Measurements from ENCODE around the gene CEP57L1. TPM values are rescaled to one million over a fixed set of nuclear protein-coding genes. Genes with fewer than 3 reads are reported as not detected.

Gene CEP57L1
- total and polyA plus RNA-seq, 8 donors, result 11.3 to 42.5 (median 33.6) TPM

DNA sequence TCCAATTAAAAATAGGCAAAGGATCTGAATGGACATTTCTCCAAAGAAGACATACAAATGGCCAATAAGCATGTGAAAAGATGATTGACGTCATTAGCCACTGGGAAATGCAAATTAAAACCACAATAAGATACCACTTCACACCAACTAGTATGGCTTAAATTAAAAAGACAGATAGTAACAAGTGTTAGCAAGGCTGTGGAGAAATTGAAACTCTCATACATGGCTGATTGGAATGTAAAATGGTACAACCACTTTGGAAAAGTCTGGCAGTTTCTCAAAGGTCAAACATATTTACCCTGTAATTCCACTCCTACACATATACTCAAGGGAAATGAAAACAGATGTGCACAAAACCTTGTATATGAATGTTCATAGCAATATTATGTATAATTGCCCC is 83.6 kb downstream of the CEP57L1 start:
- Histone ChIP-seq H3K4me3 (no peak overlapping the region), H3K27me3 (peaks cover 4 to 5% of the 10 kb centered on the region in 2 donors), H3K36me3 (no peaks in the 10 kb centered on the region), H3K4me1 (no peaks in the 10 kb centered on the region), H3K27ac (no peak overlapping the region), H3K9me3 (no peaks in the 10 kb centered on the region)
- no peak for ATAC-seq
- TF ChIP-seq, protein P1, sequence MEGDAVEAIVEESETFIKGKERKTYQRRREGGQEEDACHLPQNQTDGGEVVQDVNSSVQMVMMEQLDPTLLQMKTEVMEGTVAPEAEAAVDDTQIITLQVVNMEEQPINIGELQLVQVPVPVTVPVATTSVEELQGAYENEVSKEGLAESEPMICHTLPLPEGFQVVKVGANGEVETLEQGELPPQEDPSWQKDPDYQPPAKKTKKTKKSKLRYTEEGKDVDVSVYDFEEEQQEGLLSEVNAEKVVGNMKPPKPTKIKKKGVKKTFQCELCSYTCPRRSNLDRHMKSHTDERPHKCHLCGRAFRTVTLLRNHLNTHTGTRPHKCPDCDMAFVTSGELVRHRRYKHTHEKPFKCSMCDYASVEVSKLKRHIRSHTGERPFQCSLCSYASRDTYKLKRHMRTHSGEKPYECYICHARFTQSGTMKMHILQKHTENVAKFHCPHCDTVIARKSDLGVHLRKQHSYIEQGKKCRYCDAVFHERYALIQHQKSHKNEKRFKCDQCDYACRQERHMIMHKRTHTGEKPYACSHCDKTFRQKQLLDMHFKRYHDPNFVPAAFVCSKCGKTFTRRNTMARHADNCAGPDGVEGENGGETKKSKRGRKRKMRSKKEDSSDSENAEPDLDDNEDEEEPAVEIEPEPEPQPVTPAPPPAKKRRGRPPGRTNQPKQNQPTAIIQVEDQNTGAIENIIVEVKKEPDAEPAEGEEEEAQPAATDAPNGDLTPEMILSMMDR (IDR thresholded peaks at IDR 0.05), result no peak
- DNase-seq, result no peak
- intact Hi-C loops (cut with DNase I), result no loop called here

GRCh38 chr6:109179507-109179906 is 84.2 kb downstream of the CEP57L1 start:
- DNase-seq, result no peak
- H3K36me3 ChIP-seq, result no peaks in the 10 kb centered on the region
- TF ChIP-seq, protein P1 (IDR thresholded peaks at IDR 0.05), result no peak
- intact Hi-C loops (cut with DNase I), result no loop called here
- no peak overlapping the region for H3K27ac ChIP-seq
- no peak for ATAC-seq
- H3K27me3 ChIP-seq, result peaks cover 4 to 5% of the 10 kb centered on the region in 2 donors
- H3K4me1 ChIP-seq, result no peaks in the 10 kb centered on the region
- H3K9me3 ChIP-seq, result no peaks in the 10 kb centered on the region
- no peak overlapping the region for H3K4me3 ChIP-seq

DNA sequence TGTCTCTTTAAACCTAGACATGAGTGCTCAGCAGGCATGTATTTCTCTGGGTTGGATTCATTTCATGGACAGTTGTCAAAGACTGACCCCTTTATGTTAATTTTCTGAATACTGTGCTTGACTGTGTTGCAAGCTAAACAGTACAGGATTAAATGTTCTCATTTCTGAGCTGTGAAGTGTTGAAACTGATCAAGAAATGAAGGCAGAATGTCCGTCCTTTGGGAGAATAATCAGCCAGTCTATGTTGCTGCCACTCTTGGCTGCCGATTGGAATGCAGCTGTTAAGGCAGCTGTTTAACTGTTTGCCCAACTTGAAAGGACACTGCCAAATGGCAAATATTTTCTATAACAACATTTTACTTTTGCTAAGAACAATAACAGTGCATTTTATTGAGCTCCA is 87.3 kb downstream of the CEP57L1 start:
- H3K4me1 ChIP-seq, result no peaks in the 10 kb centered on the region
- H3K4me3 ChIP-seq, result no peak overlapping the region
- intact Hi-C loops (cut with DNase I), result loop anchor here in 1 of 2 donors (10.0 kb wide), 1 partner anchor 202 kb away; the partner anchor contains the start of gene CD164
- H3K27ac ChIP-seq, result no peak overlapping the region
- H3K36me3 ChIP-seq, result no peaks in the 10 kb centered on the region
- H3K9me3 ChIP-seq, result no peaks in the 10 kb centered on the region
- peak in 1 of 4 donors; percentile 16 for DNase-seq
- peaks cover 0 to 5% of the 10 kb centered on the region in 2 donors for H3K27me3 ChIP-seq
- ATAC-seq, result no peak
- TF ChIP-seq, protein P1 (IDR thresholded peaks at IDR 0.05), result no peak

- Histone ChIP-seq H3K9me3 (no peaks in the 10 kb centered on the region), H3K27ac (no peak overlapping the region), H3K4me3 (no peak overlapping the region), H3K4me1 (peaks cover 0 to 4% of the 10 kb centered on the region in 2 donors), H3K27me3 (peaks cover 0 to 5% of the 10 kb centered on the region in 2 donors), H3K36me3 (no peaks in the 10 kb centered on the region)
- no peak for DNase-seq
- no peak for ATAC-seq
- TF ChIP-seq, protein P1 (IDR thresholded peaks at IDR 0.05), result no peak
- intact Hi-C loops (cut with DNase I), result loop anchor here in 1 of 2 donors (10.0 kb wide), 1 partner anchor 202 kb away; the partner anchor contains the start of gene CD164
Measured at GRCh38 chr6:109183109-109183650, 87.9 kb downstream of the CEP57L1 start.

GRCh38 chr6:109184638-109185037 is 89.3 kb downstream of the CEP57L1 start:
- ATAC-seq, result no peak
- Histone ChIP-seq H3K27ac (no peak overlapping the region), H3K27me3 (no peaks in the 10 kb centered on the region), H3K4me1 (peaks cover 0 to 5% of the 10 kb centered on the region in 2 donors), H3K4me3 (no peak overlapping the region), H3K9me3 (no peaks in the 10 kb centered on the region), H3K36me3 (no peaks in the 10 kb centered on the region)
- intact Hi-C loops (cut with DNase I), result loop anchor here in 1 of 2 donors (10.0 kb wide), 1 partner anchor 200 kb away; the partner anchor contains the start of gene CD164
- TF ChIP-seq, protein P1 (IDR thresholded peaks at IDR 0.05), result no peak
- DNase-seq, result no peak

Measured in left lung (tissue), 10 donors.